Measurements from ENCODE around the gene C8A.

C8A gene

DNA sequence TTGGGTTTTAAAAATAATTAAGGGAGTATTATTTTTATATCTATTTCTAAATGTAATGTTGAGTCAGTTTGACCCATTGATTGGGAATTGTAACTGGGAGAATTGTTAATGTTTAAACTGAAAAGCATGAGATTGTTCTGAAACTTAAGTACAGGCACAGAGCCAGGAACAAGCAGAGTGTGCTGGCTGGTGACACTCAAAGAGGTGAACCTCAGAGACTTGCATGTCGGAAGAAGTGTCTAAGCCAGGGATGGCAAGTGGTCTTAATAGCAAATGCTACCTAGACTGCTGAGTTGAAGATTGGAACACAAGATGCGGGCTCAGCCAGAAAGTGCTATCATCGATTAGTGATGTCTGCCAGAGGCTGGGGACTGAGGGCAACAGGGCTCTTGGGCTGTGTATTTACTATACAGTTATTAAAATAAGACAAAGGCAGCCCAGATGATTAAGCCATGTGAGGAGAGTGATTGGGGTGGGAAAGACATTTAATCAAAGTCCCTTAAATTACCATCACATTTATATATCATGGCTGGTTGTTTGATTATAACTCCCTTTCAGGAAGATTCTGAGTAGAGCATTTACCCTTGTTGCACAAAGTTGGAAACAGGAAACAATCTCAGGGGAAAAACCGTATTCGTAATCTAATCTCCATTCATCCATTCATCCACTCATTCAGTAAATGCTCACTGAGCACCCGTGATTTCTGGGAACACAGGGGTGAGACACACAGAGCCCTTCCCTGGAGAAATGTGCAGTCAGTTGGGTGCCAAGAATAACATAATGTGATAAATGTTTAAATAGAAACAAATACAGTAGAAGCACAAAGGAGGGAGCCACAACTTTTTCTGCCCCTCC lies 42.8 kb downstream of the C8A start:
- no peak for DNase-seq

GRCh38 chr1:56898005-56898373 lies 43.4 kb downstream of the C8A start:
- no peak for DNase-seq

DNA sequence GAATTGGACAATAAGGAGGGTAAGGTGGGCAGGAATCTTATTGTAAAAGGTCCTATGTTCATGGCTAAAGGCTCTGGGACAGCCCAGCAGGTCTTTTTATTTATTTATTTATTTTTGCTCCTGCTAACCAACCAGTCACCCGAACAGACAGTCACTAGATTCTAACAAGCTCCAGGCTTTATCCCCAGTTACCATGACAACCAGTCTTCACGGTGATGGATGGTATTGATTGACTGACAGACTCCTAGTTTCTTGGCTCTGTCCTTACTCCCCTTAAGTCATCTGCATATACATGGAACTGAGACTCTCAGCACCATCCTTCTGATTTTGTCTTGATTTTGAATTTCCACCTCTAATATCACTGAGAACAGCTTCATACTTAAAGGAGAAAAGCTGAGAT lies 44.3 kb downstream of the C8A start:
- DNase-seq, result no peak

DNA sequence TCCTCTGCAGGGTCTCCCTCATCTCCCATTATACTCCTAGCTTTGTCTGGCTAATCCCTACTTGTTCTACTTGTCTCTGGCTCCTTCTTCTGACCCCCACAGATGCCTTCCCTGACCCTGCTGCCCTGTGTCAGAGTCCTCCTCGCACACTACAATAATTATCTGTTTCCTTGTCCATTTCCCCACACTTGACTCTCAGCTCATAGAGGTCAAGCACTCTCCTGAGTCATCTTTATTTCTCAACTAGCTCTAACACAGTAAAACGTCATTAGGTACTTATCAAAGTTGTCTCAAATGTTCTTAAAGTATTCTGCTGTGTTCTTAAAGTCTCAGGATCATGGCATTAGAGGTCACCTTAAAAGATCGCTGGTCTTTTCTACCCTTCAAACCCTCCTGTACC lies 47.1 kb downstream of the C8A start:
- DNase-seq, result no peak

DNA sequence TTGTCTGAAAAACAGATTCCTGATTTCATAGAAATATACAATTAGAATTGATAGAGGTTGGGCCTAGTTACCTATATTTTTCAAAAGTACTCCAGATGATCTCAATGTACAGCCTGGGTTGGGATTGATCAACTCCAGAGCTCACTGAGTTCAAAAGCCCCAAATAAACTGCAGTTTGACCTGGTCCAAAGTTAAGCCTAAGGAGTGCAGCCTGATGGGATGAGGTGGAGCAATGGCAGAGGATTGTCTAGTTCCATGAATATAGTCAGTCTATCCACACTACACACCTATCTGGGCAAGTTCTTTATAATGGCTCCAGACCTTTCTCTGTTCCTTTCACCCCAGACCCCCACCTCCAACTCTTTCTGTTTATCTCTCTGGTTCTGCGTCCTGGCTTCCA lies 49.2 kb downstream of the C8A start:
- DNase-seq, result no peak

- no peak for DNase-seq
These were observed 50.2 kb downstream of the C8A start for GRCh38 chr1:56904663-56905397.

- DNase-seq, result no peak
These were observed 51.1 kb downstream of the C8A start for GRCh38 chr1:56905667-56906066.

GRCh38 chr1:56908619-56909221 lies 54.1 kb downstream of the C8A start:
- DNase-seq, result no peak

- no peak for DNase-seq
These were observed 55.9 kb downstream of the C8A start for GRCh38 chr1:56910441-56910985.

DNA sequence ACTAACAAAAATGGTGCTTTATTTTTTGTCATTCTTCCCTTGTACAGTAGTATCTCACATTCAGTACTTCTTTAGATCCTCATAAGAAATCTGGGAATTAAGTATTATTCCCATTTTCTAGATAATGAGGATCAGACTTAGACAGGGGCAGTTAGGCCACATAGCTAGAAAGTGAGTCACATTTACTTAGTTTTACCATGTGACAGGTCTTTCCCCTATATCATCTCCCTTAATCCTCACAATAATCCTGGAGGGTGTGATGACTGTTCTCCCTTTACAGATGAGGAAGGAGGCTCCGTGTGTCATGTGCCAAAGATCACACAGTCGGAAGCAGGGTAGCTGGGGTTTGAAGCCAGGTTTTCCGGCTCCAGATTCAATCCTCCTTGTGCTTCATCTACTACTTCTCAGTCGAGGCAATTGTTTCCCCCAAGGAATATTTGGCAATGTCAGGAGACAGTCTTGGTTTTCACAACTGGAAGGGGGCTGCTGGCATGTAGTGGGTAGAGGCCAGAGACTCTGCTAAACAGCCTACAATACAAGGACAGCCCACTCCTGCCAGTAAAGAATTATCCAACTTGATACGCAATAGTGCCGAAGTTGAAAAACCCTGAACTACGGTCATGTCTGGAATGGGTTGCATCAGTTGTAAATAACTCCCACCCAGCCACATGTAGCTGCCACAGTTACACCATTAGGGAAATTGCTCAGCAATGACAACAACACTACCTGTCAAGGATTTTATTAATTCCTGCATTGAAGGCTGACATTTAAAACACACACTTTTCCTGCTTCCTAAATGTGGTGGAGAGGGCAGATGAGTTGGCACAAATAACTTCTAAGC lies 56.7 kb downstream of the C8A start:
- DNase-seq, result no peak

- DNase-seq, result no peak
These were observed 57.7 kb downstream of the C8A start for GRCh38 chr1:56912325-56912724.

- no peak for DNase-seq
These were observed 61.4 kb downstream of the C8A start for GRCh38 chr1:56915960-56916359.

DNA sequence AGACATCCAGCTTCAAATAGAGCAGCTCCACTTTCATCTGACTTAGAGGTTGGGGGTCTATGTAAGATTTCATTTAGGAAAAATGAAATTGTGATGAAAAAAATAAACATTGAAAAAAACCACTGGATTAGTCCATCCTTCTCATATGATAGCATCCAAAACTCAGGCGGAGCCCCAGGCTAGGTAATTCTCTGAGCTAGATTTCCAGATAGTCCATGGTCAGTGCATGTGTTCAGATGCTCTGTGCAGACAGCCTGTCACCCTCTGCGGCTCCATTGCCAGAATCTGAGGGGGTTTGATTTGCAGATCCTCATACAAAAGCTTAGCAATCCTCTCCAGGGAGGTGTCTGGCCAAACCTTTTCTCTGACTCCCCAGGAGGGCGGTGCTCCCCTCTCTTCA lies 62.0 kb downstream of the C8A start:
- no peak for DNase-seq

GRCh38 chr1:56917356-56917755 lies 62.8 kb downstream of the C8A start:
- DNase-seq, result no peak

DNA sequence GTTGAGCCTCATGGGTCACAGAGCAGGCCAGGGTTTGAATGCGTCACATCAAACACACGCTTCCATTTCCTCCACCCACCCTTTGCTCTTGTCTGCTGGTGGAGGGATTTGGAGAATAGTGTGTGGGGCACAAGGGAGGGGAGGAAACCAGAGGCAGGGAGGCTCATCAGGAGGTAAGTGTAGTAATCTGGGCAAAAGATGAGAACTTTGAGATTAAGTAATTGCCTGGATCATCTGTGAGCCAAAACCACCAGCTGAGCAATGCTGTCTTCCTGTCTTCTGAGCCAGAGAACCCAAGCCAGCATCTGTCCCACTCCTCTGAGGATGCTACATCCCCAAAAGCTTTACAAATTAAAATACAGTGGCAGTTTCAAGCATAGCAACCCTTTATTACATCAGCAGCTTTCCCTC lies 66.0 kb downstream of the C8A start:
- DNase-seq, result no peak

GRCh38 chr1:56921479-56921878 lies 66.9 kb downstream of the C8A start:
- DNase-seq, result no peak

DNA sequence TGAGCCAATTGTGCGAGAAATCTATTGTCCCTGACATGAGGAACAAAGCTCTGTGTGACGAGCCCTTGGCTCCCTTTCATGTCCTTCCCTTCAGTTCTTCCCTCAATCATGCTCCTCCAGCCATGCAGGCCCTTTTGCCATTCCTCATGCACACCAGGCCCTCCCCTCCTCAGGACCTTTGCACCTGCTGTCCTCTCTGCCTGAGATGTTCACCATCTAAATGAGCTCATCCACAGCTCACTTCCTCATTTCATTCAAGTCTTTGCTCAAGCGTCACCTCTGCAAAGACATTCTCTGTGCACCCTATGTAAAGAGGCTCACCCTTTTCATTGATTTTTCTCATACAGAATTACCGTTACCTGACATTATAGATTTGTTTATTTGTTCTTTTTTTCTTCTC lies 67.5 kb downstream of the C8A start:
- DNase-seq, result no peak

DNA sequence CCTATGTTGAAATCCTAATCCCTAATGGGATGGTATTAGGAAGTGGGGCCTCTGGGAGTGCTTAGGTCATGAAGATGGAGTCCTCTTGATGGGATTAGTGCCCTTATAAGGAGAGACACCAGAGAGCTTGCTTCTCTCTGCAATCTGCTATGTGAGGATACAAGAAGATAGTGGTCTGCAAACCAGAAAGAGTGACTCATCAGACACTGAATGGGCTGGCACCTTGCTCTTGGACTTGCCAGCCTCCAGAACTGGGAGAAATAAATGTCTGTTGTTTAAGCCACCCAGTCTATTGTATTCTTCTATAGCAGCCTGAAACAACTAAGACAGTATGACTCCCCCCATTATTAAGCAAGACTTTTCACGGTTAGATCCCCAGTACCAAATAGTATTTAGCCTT lies 67.9 kb downstream of the C8A start:
- DNase-seq, result no peak

DNA sequence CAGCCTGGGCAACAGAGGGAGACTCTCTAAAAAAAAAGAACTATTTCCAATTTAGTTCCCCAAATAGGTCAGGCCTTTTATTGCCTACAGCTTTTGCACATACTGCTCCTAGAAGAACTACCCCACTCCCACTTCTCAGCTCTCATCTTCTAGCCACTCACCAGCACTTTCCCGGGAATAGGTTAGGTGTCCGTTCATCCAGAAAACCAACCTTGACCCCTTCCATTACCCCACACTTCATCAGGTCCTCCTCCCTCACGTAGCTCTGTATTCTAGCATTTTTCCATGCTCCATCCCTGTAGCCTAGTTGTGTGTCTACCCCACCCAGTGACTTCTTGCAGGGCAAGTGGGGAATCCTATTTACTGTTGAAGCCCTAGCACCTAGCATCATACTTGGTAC lies 68.6 kb downstream of the C8A start:
- DNase-seq, result no peak

DNA sequence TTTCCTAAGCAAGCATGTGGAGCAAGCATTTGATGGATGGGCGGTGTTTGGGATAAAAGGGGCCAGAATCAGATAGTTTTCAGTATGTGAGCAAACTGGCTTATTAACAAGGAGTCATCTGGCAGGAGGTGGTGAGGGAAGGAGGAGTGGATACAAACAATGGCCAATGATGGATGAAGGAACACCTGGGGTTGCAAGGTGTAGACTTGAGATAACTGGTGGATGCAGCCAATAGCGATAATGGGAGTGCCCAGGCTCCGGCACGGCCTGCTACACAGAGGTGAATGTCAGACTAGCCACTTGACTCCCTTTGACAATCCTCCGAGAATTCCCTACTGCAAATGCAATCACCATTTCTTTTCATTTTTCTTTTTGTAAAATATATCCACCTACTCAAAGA lies 69.5 kb downstream of the C8A start:
- no peak for DNase-seq

DNA sequence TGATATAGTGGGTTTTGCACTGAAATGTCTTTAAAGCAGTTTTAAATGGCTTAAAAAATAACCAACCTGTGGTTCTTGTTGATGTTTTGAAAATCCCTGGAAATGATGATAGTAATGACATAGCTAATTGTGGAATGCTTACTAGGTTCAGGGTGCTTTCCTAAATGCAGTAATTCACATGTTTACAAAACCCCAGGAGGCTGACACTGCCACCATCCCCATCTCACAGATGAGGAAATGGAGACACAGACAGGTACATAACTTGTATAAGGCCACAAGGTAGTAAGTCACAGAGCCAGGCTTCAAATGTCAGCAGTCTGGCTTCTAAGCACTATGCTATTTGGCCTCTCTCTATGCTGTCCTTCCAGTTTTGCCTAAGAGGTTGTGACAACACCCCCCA lies 70.6 kb downstream of the C8A start:
- DNase-seq, result no peak

- DNase-seq, result no peak
These were observed 72.6 kb downstream of the C8A start for GRCh38 chr1:56927171-56927570.

DNA sequence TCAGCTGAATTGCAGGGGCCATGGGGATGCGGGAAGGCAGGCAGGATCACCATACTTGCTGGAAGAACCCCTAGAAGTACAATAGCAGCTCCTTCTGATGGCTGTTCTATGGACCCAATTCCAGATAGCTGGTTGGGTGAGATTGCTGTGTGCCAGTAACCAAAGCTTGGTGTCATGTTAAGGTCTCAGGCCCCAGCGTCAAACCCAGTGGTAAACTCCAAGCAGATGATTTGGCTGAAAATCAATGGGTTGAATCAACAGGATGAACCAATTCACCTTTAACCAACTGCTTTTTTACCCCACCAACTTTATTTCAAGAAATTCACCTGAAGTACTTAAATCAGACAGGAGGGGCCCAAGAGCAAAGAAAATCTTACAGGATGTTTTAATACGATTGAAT lies 73.4 kb downstream of the C8A start:
- no peak for DNase-seq
